PC-9 (cell line): ENCODE measurements around the gene ADH4.

Experiments
- EZH2 ChIP-seq: fragments of 200-600 bp; sonication (generic); IDR thresholded peaks from 2 replicates; pipeline ENCODE4 v1.8.0; 2017; ENCODE audit warnings: antibody characterized with exemption, low read depth
- TF ChIP-seq, protein P1 (sequence below): fragments of 200-600 bp; sonication (generic); conservative IDR thresholded peaks from 2 replicates; pipeline ENCODE4 v1.6.1; 2017; ENCODE audit warnings: mixed run types, antibody characterized with exemption, mild to moderate bottlenecking, moderate library complexity

GRCh38 chr4:99078931-99079624 is 65.0 kb downstream of the ADH4 start:
- TF ChIP-seq, protein P1, sequence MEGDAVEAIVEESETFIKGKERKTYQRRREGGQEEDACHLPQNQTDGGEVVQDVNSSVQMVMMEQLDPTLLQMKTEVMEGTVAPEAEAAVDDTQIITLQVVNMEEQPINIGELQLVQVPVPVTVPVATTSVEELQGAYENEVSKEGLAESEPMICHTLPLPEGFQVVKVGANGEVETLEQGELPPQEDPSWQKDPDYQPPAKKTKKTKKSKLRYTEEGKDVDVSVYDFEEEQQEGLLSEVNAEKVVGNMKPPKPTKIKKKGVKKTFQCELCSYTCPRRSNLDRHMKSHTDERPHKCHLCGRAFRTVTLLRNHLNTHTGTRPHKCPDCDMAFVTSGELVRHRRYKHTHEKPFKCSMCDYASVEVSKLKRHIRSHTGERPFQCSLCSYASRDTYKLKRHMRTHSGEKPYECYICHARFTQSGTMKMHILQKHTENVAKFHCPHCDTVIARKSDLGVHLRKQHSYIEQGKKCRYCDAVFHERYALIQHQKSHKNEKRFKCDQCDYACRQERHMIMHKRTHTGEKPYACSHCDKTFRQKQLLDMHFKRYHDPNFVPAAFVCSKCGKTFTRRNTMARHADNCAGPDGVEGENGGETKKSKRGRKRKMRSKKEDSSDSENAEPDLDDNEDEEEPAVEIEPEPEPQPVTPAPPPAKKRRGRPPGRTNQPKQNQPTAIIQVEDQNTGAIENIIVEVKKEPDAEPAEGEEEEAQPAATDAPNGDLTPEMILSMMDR, result no peak
- TF ChIP-seq EZH2, result no peak
